Keratinocyte (primary cell): ENCODE data around the gene DENND4B. TPM values are rescaled to one million over a fixed set of nuclear protein-coding genes. Genes with fewer than 3 reads are reported as not detected.
A peak's percentile ranks its signal among the peaks of the same experiment; 100 is the strongest.

Source experiments
- DNase-seq: peaks from one replicate; pipeline ENCODE4 v3.0.0-alpha.2; 2011; ENCODE audit warnings: low read depth, missing footprints, low spot score
- FAIRE-seq: peaks from 2 replicates; lab custom pipeline; 2011; peaks lifted over from hg19 to GRCh38; lab: Jason Lieb, UNC
- H2AFZ ChIP-seq: 2 replicates; pipeline ENCODE4 v1.6.0; 2012; ENCODE audit warnings: low read length, control low read depth, inconsistent platforms; ENCODE audit not compliant: control insufficient read depth
- H3K27ac ChIP-seq: 2 replicates; pipeline ENCODE4 v1.5.1; 2011; ENCODE audit warnings: low read length; ENCODE audit not compliant: control insufficient read depth, insufficient read depth
- H3K27me3 ChIP-seq: 3 replicates; pipeline ENCODE4 v1.6.0; 2011; ENCODE audit warnings: low read length; ENCODE audit not compliant: control insufficient read depth, insufficient read depth; ENCODE audit errors: extremely low read depth
- H3K36me3 ChIP-seq, 2 experiments: 2 replicates in 1 of 2; 3 replicates in 1 of 2; pipeline ENCODE4 v1.5.1; 2011; ENCODE audit warnings: low read length in 2 of 2, mild to moderate bottlenecking in 1 of 2; ENCODE audit not compliant: control insufficient read depth in 2 of 2, insufficient read depth in 2 of 2; ENCODE audit errors: extremely low read depth in 1 of 2
- H3K4me1 ChIP-seq: 3 replicates; pipeline ENCODE4 v1.5.1; 2011; ENCODE audit warnings: low read length; ENCODE audit not compliant: control insufficient read depth, insufficient read depth; ENCODE audit errors: extremely low read depth
- H3K4me2 ChIP-seq: 3 replicates; pipeline ENCODE4 v1.6.0; 2011; ENCODE audit warnings: low read depth, low read length; ENCODE audit not compliant: control insufficient read depth, insufficient read depth; ENCODE audit errors: extremely low read depth
- H3K4me3 ChIP-seq, 3 experiments: fragments of 200-600 bp in 1 of 3; sonication (generic) in 1 of 3; 2 replicates in 2 of 3; 3 replicates in 1 of 3; pipeline ENCODE4 v1.5.1; 2011 to 2016; ENCODE audit warnings: low read length in 3 of 3, mild to moderate bottlenecking in 3 of 3, control low read depth in 2 of 3, inconsistent platforms in 1 of 3, low read depth in 1 of 3, mixed read lengths in 1 of 3, mixed run types in 1 of 3, moderate library complexity in 1 of 3; ENCODE audit not compliant: control insufficient read depth in 2 of 3, insufficient read depth in 2 of 3; ENCODE audit errors: extremely low read depth in 1 of 3
- H3K79me2 ChIP-seq: 2 replicates; pipeline ENCODE4 v1.6.0; 2012; ENCODE audit warnings: low read length; ENCODE audit not compliant: control insufficient read depth, insufficient read depth
- H3K9ac ChIP-seq: 3 replicates; pipeline ENCODE4 v1.6.0; 2011; ENCODE audit warnings: low read length; ENCODE audit not compliant: control insufficient read depth, insufficient read depth; ENCODE audit errors: extremely low read depth
- H3K9me1 ChIP-seq: 3 replicates; pipeline ENCODE4 v1.6.0; 2011; ENCODE audit warnings: low read length; ENCODE audit not compliant: control insufficient read depth, insufficient read depth; ENCODE audit errors: extremely low read depth
- H3K9me3 ChIP-seq: 2 replicates; pipeline ENCODE4 v1.5.1; 2012; ENCODE audit warnings: low read depth, low read length; ENCODE audit not compliant: control insufficient read depth
- H4K20me1 ChIP-seq: 3 replicates; pipeline ENCODE4 v1.6.0; 2011; ENCODE audit warnings: low read length; ENCODE audit not compliant: control insufficient read depth, insufficient read depth; ENCODE audit errors: extremely low read depth
- EZH2 ChIP-seq: IDR thresholded peaks from one replicate; pipeline ENCODE4 v1.6.1; 2012; ENCODE audit warnings: inconsistent platforms, mild to moderate bottlenecking, low read length, moderate library complexity
- dilution Hi-C: fragments of 300-500 bp; cut with MboI; formaldehyde crosslinking; loops from one replicate; pipeline ENCODE4 v1.7.0; 2020; ENCODE audit warnings: low sequenced_read_pairs; ENCODE audit not compliant: extremely low pct_ligation_motif_present
- polyA plus RNA-seq, 5 experiments: library from polyadenylated mRNA; depleted of rRNA in 3 of 5; stranded (reverse) in 3 of 5; stranded (forward) in 1 of 5; unstranded in 1 of 5; fragments of >200 nt; gene quantifications; 1 replicate in 1 of 5; 2 replicates in 3 of 5; 3 replicates in 1 of 5; pipeline versions ENCODE4 v1.2.1 to v1.2.3, GENCODE V29; 2011 to 2012; ENCODE audit warnings: missing spikeins in 2 of 5, low read depth in 1 of 5, low replicate concordance in 1 of 5
- TF ChIP-seq, protein P1 (sequence below), 3 experiments: IDR thresholded peaks in 1 of 3; conservative IDR thresholded peaks in 1 of 3; optimal IDR thresholded peaks in 1 of 3; 2 replicates in 2 of 3; 3 replicates in 1 of 3; pipeline versions ENCODE3 to v1.5.1; 2011; ENCODE audit warnings: low read length in 3 of 3, mild to moderate bottlenecking in 3 of 3, moderate library complexity in 2 of 3, control low read depth in 1 of 3, inconsistent platforms in 1 of 3; ENCODE audit not compliant: insufficient read depth in 2 of 3; ENCODE audit errors: extremely low read depth in 1 of 3

The DENND4B gene
- polyA plus RNA-seq, 1 donor (not counting 4 experiments of a cell fraction or from before 2014, with no cell fraction given), result 7.9 TPM

DNA sequence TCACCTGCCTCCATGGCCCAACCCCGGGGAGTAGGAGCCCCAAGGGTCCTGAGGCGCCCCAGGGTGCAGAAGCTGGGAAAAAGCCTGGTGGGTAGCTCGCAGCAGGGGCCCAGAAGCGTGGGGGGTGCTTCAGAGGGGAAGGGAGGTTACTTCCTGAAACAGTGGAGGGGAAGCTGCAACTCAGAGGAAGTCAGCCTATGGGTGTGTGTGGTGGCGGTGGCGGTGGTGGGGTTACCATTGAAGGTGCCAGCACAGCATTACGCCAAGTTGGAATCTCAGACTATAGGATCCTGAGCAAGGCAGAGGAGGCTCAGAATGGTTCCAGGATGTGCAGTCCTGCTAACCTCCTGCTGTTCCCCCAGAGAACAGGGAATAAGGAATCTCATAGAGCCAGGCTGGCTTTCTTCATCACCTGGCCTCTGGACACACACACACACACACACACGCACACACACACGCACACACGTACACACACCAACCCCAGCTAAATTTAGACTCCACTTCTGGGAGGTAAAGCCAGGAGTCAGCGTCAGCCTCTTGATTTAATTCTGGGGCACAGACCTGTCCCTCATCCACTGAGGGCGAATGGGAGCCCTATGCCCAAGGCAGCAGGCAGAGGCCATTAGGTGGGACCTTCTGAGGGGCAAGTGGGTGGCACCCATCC lies 1.3 kb downstream of the DENND4B start:
- H3K27ac ChIP-seq, result peak overlapping the region; percentile 80
- TF ChIP-seq, protein P1, sequence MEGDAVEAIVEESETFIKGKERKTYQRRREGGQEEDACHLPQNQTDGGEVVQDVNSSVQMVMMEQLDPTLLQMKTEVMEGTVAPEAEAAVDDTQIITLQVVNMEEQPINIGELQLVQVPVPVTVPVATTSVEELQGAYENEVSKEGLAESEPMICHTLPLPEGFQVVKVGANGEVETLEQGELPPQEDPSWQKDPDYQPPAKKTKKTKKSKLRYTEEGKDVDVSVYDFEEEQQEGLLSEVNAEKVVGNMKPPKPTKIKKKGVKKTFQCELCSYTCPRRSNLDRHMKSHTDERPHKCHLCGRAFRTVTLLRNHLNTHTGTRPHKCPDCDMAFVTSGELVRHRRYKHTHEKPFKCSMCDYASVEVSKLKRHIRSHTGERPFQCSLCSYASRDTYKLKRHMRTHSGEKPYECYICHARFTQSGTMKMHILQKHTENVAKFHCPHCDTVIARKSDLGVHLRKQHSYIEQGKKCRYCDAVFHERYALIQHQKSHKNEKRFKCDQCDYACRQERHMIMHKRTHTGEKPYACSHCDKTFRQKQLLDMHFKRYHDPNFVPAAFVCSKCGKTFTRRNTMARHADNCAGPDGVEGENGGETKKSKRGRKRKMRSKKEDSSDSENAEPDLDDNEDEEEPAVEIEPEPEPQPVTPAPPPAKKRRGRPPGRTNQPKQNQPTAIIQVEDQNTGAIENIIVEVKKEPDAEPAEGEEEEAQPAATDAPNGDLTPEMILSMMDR (optimal IDR thresholded peaks at IDR 0.05 in 1 of 3, IDR thresholded peaks at IDR 0.05 in 1 of 3, conservative IDR thresholded peaks at IDR 0.05 in 1 of 3; ENCODE audit: extremely low read depth in 1 of 3, insufficient read depth in 2 of 3, low read length in 3 of 3), result no peak
- no peak for TF ChIP-seq EZH2
- no peaks in the 10 kb centered on the region for H4K20me1 ChIP-seq
- peaks cover 22% of the 10 kb centered on the region for H3K79me2 ChIP-seq
- H3K4me3 ChIP-seq, result peak overlapping the region; percentile 75 to 88 (median 79)
- peak overlapping the region; percentile 82 for H3K9ac ChIP-seq
- H3K9me3 ChIP-seq, result no peaks in the 10 kb centered on the region
- H3K9me1 ChIP-seq, result no peaks in the 10 kb centered on the region
- H3K4me2 ChIP-seq, result peak overlapping the region; percentile 92
- peaks cover 20 to 35% of the 10 kb centered on the region in 2 experiments for H3K36me3 ChIP-seq
- DNase-seq (no peak), FAIRE-seq (no peak)
- H3K27me3 ChIP-seq, result no peaks in the 10 kb centered on the region
- H2AFZ ChIP-seq, result peak overlapping the region; percentile 70
- dilution Hi-C loops, result no loop called here
- peaks cover 10% of the 10 kb centered on the region for H3K4me1 ChIP-seq

DNA sequence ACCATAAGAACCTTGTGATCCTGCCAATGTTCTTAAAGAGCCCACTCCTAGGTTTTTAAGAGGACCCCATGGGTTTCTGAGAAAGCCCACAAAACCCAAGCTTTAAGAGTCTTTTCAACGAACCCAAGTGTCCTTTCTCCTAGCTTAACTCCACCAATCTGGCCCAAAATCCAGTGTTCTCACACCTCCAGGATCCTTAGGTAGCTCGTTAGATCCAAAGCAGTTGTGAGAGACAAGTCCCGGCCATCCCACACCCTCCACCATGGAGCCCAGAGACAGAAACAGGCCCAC lies 1.7 kb downstream of the DENND4B start:
- Histone ChIP-seq H2AFZ (no peak overlapping the region), H3K9me3 (no peaks in the 10 kb centered on the region), H3K27me3 (no peaks in the 10 kb centered on the region), H3K36me3 (peaks cover 20 to 35% of the 10 kb centered on the region in 2 experiments), H3K4me2 (peak overlapping the region; percentile 92), H3K9ac (no peak overlapping the region), H3K9me1 (no peaks in the 10 kb centered on the region), H4K20me1 (no peaks in the 10 kb centered on the region), H3K79me2 (peaks cover 22% of the 10 kb centered on the region), H3K27ac (no peak overlapping the region), H3K4me1 (peaks cover 10% of the 10 kb centered on the region), H3K4me3 (peak overlapping the region in 1 of 3 experiments; percentile 75)
- FAIRE-seq (no peak), DNase-seq (no peak)
- TF ChIP-seq, protein P1 (optimal IDR thresholded peaks at IDR 0.05 in 1 of 3, IDR thresholded peaks at IDR 0.05 in 1 of 3, conservative IDR thresholded peaks at IDR 0.05 in 1 of 3; ENCODE audit: extremely low read depth in 1 of 3, insufficient read depth in 2 of 3, low read length in 3 of 3), result no peak
- TF ChIP-seq EZH2, result no peak
- dilution Hi-C loops, result no loop called here
